Measurements from ENCODE around the gene RPL23.

DNA sequence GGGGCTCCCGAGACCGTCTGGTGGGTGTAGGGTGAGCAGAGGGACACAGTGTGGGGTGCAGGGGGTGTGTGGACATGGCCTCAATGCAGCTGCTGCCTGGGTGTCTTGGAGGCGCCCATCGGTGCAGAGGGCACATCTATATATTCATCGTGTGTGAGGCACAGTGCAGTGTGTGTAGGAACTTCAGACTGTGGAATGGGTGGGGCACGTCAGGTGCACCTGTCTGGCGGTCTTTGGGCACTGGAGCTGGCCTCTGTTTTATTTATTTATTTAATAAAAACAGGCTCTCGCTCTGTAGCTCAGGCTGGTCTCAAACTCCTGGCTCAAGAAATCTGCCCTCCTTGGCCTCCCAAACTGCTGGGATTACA, 33.1 kb upstream of the RPL23 start:
- TF ChIP-seq TAF1 (IDR thresholded peaks at IDR 0.05; ENCODE audit: low read depth, low read length) (no peak), POLR2A (IDR thresholded peaks at IDR 0.05; ENCODE audit: low read depth, low read length) (no peak), POLR2AphosphoS5 (IDR thresholded peaks at IDR 0.05; ENCODE audit: low read depth, low read length) (no peak), PAX5 (IDR thresholded peaks at IDR 0.05; ENCODE audit: insufficient read depth, low read length, severe bottlenecking) (no peak)

All from GM12891 (cell line).